ENCODE measurements around the gene LYSMD3. TPM values are rescaled to one million over a fixed set of nuclear protein-coding genes. Genes with fewer than 3 reads are reported as not detected.

LYSMD3 gene
- total and polyA plus RNA-seq, 9 of the 15 experiments (the other 6 are each of a cell fraction or from before 2014, with no cell fraction given): 9.5 to 42.3 (median 20.7) TPM

DNA sequence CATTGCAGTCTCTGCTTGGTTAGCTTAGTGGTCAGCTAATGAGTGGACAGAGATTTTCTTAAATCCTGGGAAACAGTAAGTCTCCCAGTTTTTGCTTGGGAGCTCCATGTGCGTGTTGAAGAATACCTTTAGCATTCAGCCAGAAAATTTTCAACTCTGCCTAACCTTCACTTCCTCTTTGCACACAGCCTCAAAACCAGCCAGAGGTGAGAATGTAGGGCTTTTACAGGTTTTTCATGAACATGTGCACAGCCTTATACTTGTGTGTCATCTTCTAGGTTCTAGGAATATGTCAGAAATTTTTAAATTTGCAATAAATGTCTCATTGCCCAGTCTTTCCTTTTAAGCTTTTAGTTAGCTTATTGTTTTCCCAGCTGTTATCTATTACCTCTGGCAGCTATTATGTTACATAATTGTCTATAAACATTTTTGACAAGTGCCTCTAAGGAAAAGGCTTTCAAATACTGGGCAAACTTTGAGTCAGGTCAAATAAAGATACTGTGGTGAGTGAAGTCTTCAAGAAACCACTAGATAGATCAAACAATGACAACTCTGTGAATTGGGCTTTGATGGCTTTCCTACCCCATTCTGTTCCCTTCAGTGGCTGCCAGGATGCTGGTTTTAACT is 41.9 kb upstream of the LYSMD3 start (continued):
- no peak for TF ChIP-seq FOSL1 (tag; conservative IDR thresholded peaks at IDR 0.05)

DNA sequence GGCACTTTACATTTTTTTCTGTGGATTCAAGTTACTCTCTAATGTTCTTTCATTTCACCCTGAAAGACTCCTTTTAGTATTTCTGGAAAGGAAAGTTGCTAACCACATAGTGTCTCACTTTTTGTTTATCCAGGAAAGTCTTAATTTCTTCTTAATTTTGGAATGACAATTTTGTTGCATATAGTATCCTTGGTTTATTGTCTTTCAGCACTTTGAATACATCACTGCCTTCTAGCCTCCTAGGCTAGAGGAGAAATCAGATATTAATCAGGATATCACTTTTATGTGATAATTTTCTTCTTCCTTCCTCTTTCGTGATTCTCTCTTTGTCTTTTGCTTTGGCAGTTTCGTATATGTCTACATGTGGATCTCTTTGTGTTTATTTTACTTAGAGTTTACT is 40.6 kb upstream of the LYSMD3 start:
- FAIRE-seq (no peak), ATAC-seq (no peak), DNase-seq (ENCODE audit: extremely low read depth in 1 of 4, low spot score in 3 of 4) (no peak)
- Histone ChIP-seq H3K9me1 (ENCODE audit: control insufficient read depth, insufficient read depth, low read length) (no peaks in the 10 kb centered on the region), H3K36me3 (ENCODE audit: control insufficient read depth, insufficient read depth, low read length) (no peaks in the 10 kb centered on the region), H2AFZ (ENCODE audit: low read depth, low read length) (no peak overlapping the region), H3K9ac (ENCODE audit: insufficient read depth in 1 of 2, low read depth in 2 of 2, low read length in 2 of 2) (no peak overlapping the region), H3K4me1 (replicated peaks in 1 of 2; ENCODE audit: control insufficient read depth in 2 of 2, insufficient read depth in 2 of 2, low read length in 2 of 2) (no peaks in the 10 kb centered on the region; a peak in 1 of 5 replicates), H4K20me1 (replicated peaks; ENCODE audit: control insufficient read depth, insufficient read depth, low read length) (0 out of 2 replicates have a peak, but pooled peaks cover 4% of the 10 kb centered on the region), H3K27ac (ENCODE audit: extremely low read depth, low read depth, low read length) (no peak overlapping the region), H3K79me2 (ENCODE audit: control insufficient read depth, insufficient read depth, low read length) (peaks cover 55% of the 10 kb centered on the region), H3K4me3 (no peak overlapping the region), H3K27me3 (ENCODE audit: control insufficient read depth in 2 of 2, insufficient read depth in 2 of 2, low read length in 2 of 2) (no peaks in the 10 kb centered on the region), H3K4me2 (ENCODE audit: insufficient read depth, low read length) (no peak overlapping the region), H3K9me3 (replicated peaks; ENCODE audit: control insufficient read depth, insufficient read depth, low read depth, low read length) (no peaks in the 10 kb centered on the region)
- WGBS (ENCODE audit: insufficient coverage, low coverage, missing lambda C conversion rate): 59% methylated on average over 2 of the region's 2 CpGs
- BruUV-seq (replicated peaks): no TSS peak
- ChIA-PET POLR2A (interaction anchor here (0.7 kb wide), 1 partner anchor 16 kb away, joined by 3 read pairs; no protein-coding TSS in a partner anchor), CTCF (ENCODE audit: low intra/inter-chr PET ratio) (no interaction called here)
- intact Hi-C loops (cut with micrococcal nuclease) (no loop called here), in situ Hi-C loops (cut with MboI) (no loop called here)
- TF ChIP-seq, protein P1, sequence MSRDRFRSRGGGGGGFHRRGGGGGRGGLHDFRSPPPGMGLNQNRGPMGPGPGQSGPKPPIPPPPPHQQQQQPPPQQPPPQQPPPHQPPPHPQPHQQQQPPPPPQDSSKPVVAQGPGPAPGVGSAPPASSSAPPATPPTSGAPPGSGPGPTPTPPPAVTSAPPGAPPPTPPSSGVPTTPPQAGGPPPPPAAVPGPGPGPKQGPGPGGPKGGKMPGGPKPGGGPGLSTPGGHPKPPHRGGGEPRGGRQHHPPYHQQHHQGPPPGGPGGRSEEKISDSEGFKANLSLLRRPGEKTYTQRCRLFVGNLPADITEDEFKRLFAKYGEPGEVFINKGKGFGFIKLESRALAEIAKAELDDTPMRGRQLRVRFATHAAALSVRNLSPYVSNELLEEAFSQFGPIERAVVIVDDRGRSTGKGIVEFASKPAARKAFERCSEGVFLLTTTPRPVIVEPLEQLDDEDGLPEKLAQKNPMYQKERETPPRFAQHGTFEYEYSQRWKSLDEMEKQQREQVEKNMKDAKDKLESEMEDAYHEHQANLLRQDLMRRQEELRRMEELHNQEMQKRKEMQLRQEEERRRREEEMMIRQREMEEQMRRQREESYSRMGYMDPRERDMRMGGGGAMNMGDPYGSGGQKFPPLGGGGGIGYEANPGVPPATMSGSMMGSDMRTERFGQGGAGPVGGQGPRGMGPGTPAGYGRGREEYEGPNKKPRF (IDR thresholded peaks at IDR 0.05; ENCODE audit: low read depth, low read length): no peak
- TF ChIP-seq, protein P2, sequence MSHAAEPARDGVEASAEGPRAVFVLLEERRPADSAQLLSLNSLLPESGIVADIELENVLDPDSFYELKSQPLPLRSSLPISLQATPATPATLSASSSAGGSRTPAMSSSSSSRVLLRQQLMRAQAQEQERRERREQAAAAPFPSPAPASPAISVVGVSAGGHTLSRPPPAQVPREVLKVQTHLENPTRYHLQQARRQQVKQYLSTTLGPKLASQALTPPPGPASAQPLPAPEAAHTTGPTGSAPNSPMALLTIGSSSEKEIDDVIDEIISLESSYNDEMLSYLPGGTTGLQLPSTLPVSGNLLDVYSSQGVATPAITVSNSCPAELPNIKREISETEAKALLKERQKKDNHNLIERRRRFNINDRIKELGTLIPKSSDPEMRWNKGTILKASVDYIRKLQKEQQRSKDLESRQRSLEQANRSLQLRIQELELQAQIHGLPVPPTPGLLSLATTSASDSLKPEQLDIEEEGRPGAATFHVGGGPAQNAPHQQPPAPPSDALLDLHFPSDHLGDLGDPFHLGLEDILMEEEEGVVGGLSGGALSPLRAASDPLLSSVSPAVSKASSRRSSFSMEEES (CRISPR knock-in tag; IDR thresholded peaks at IDR 0.05): 0 out of 2 replicates have a peak, but pooled peaks have one; percentile 60
- TF ChIP-seq YBX1 (IDR thresholded peaks at IDR 0.05): 0 out of 2 replicates have a peak, but pooled peaks have one; percentile 19

Measured in K562 (cell line).